Keratinocyte (primary cell): ENCODE results near the gene SELENOP.

Experiments used
- CTCF ChIP-seq, 3 experiments: IDR thresholded peaks in 1 of 3; conservative IDR thresholded peaks in 1 of 3; optimal IDR thresholded peaks in 1 of 3; 2 replicates in 2 of 3; 3 replicates in 1 of 3; pipeline versions ENCODE3 to v1.5.1; 2011; ENCODE audit warnings: low read length in 3 of 3, mild to moderate bottlenecking in 3 of 3, moderate library complexity in 2 of 3, control low read depth in 1 of 3, inconsistent platforms in 1 of 3; ENCODE audit not compliant: insufficient read depth in 2 of 3; ENCODE audit errors: extremely low read depth in 1 of 3
- EZH2 ChIP-seq: IDR thresholded peaks from one replicate; pipeline ENCODE4 v1.6.1; 2012; ENCODE audit warnings: inconsistent platforms, mild to moderate bottlenecking, low read length, moderate library complexity

GRCh38 chr5:42770003-42770402 lies 41.7 kb downstream of the SELENOP start:
- TF ChIP-seq EZH2, result no peak
- no peak for TF ChIP-seq CTCF (optimal IDR thresholded peaks at IDR 0.05 in 1 of 3, IDR thresholded peaks at IDR 0.05 in 1 of 3, conservative IDR thresholded peaks at IDR 0.05 in 1 of 3; ENCODE audit: extremely low read depth in 1 of 3, insufficient read depth in 2 of 3, low read length in 3 of 3)
